Esophagus squamous epithelium (tissue), 5 donors: ENCODE results near the gene DTX1. TPM values are rescaled to one million over a fixed set of nuclear protein-coding genes. Genes with fewer than 3 reads are reported as not detected.

ENCODE experiments used
- DNase-seq: peaks from one replicate; lab custom pipeline; 2025; lab: John Stamatoyannopoulos, UW
- H3K27ac ChIP-seq, 4 donors: fragments of 200-600 bp; sonication (generic); one replicate each; pipeline ENCODE4 v1.5.1; 2016 to 2019; ENCODE audit warnings: mild to moderate bottlenecking in 1 of 4
- H3K27me3 ChIP-seq, 4 donors: fragments of 200-600 bp; sonication (generic); 1 replicate in 3 of 4; 2 replicates in 1 of 4; pipeline versions ENCODE4 v1.5.1 to v1.6.0; 2017 to 2021; ENCODE audit warnings: antibody characterized with exemption in 1 of 4
- H3K36me3 ChIP-seq, 3 donors: fragments of 200-600 bp; sonication (generic); one replicate each; pipeline ENCODE4 v1.5.1; 2016 to 2019
- H3K4me1 ChIP-seq, 3 donors: fragments of 200-600 bp; sonication (generic); one replicate each; pipeline ENCODE4 v1.5.1; 2017 to 2019
- H3K4me3 ChIP-seq, 4 donors: fragments of 200-600 bp; sonication (generic); 1 replicate in 3 of 4; 2 replicates in 1 of 4; pipeline ENCODE4 v1.5.1; 2016 to 2019; ENCODE audit warnings: mild to moderate bottlenecking in 2 of 4, moderate library complexity in 1 of 4
- H3K9me3 ChIP-seq, 3 donors: fragments of 200-600 bp; sonication (generic); one replicate each; pipeline ENCODE4 v1.5.1; 2016 to 2019
- POLR2A ChIP-seq, 4 donors: fragments of 450-650 bp; IDR thresholded peaks; one replicate each; pipeline ENCODE4 v1.6.1; 2017; ENCODE audit warnings: antibody characterized with exemption in 4 of 4, mild to moderate bottlenecking in 4 of 4, moderate library complexity in 3 of 4
- WGBS, 2 donors: methylation state at CpG; one replicate each; pipeline ENCODE4 v1.1.5; 2018; 5-methylcytosine and 5-hydroxymethylcytosine counted together
- intact Hi-C: fragments of 100-400 bp; cut with DNase I; formaldehyde crosslinking; loops from one replicate; pipeline ENCODE4 v1.15.0; 2022
- total RNA-seq, 4 donors: library from RNA; depleted of rRNA; stranded (reverse); fragments of >200 nt; gene quantifications; one replicate each; pipeline ENCODE4 v1.1.0, GENCODE V29; 2016
- TF ChIP-seq, protein P1 (sequence below), 6 experiments: fragments of 450-650 bp in 4 of 6; fragments of 200-600 bp in 2 of 6; sonication (generic) in 2 of 6; IDR thresholded peaks; one replicate each; pipeline ENCODE4 v1.5.1; 2016 to 2019; ENCODE audit warnings: antibody characterized with exemption in 6 of 6, mild to moderate bottlenecking in 4 of 6, moderate library complexity in 4 of 6
- donor health status: DM: yes; HTN: yes; CAD: no.

The DTX1 gene
- total RNA-seq, 4 donors from 2014 or later = 0.49 to 4.8 (median 1.8) TPM

DNA sequence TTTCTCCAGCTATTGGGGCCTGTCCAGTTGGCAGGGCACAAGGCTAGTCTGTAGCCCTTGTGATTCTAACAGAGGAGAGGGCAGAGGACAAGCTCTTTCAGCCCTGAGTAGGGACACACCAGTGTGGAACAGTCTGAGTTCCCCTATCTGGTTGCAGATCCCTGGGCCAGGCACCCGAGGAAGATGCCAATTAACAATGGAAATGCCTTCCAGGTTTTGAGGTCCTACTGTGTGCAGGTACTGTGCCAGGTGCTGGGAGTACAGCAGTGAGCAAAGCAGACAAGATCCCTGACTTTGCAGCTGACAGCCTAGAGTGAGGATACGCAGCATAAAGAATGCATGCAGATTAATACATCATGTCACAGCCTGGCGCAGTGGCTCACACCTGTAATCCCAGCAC lies 17.1 kb downstream of the DTX1 start:
- 61 to 65% methylated on average over 2 to 3 of the region's 3 CpGs for WGBS, 2 donors
- TF ChIP-seq, protein P1, sequence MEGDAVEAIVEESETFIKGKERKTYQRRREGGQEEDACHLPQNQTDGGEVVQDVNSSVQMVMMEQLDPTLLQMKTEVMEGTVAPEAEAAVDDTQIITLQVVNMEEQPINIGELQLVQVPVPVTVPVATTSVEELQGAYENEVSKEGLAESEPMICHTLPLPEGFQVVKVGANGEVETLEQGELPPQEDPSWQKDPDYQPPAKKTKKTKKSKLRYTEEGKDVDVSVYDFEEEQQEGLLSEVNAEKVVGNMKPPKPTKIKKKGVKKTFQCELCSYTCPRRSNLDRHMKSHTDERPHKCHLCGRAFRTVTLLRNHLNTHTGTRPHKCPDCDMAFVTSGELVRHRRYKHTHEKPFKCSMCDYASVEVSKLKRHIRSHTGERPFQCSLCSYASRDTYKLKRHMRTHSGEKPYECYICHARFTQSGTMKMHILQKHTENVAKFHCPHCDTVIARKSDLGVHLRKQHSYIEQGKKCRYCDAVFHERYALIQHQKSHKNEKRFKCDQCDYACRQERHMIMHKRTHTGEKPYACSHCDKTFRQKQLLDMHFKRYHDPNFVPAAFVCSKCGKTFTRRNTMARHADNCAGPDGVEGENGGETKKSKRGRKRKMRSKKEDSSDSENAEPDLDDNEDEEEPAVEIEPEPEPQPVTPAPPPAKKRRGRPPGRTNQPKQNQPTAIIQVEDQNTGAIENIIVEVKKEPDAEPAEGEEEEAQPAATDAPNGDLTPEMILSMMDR (IDR thresholded peaks at IDR 0.05) = no peak
- no peak for TF ChIP-seq POLR2A (IDR thresholded peaks at IDR 0.05)
- no peak overlapping the region for H3K4me3 ChIP-seq

DNA sequence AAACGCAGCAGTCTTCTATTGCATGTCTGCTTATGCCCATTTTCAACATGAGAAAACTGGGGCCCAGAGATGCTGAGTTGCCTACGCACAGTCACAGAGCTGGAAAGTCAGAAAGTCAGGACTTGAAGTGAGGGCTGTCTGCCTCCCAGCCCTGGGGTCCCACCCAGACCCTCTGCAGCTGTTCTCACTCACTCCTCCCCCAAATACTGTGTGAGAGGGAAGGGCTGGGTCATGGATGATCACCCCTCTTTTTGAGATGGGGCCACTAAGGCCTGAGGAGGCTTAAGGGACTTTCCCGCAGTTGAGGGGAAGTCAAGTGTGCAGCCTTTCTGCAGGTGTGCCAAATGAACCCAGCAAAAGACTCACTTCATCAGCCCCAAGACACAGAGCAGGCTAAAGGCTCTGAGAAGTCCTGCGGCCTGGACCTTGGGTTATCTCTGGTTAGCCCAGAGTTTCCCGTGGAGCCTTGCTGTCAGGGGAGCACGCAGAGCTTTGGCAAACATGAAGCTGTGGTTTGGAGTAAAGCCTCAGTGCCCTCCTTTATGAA lies 18.7 kb downstream of the DTX1 start:
- H3K9me3 ChIP-seq = no peaks in the 10 kb centered on the region
- peaks cover 0 to 16% (median 0%) of the 10 kb centered on the region in 3 donors for H3K4me1 ChIP-seq
- no peaks in the 10 kb centered on the region for H3K36me3 ChIP-seq
- no peak overlapping the region for H3K4me3 ChIP-seq
- intact Hi-C loops = no loop called here
- no peak for DNase-seq
- peaks cover 0 to 59% (median 0%) of the 10 kb centered on the region in 4 donors for H3K27me3 ChIP-seq
- TF ChIP-seq, protein P1 (IDR thresholded peaks at IDR 0.05) = no peak
- TF ChIP-seq POLR2A (IDR thresholded peaks at IDR 0.05) = no peak
- H3K27ac ChIP-seq = no peak overlapping the region
- 41 to 70% methylated on average over 3 to 5 of the region's 6 CpGs for WGBS, 2 donors

More for the DNA sequence above, 17.1 kb downstream of the DTX1 start:
- no peaks in the 10 kb centered on the region for H3K36me3 ChIP-seq
- H3K27ac ChIP-seq = no peak overlapping the region
- peaks cover 0 to 46% (median 0%) of the 10 kb centered on the region in 4 donors for H3K27me3 ChIP-seq
- no peak for DNase-seq
- intact Hi-C loops = no loop called here
- peaks cover 0 to 16% (median 0%) of the 10 kb centered on the region in 3 donors for H3K4me1 ChIP-seq
- no peaks in the 10 kb centered on the region for H3K9me3 ChIP-seq

DNA sequence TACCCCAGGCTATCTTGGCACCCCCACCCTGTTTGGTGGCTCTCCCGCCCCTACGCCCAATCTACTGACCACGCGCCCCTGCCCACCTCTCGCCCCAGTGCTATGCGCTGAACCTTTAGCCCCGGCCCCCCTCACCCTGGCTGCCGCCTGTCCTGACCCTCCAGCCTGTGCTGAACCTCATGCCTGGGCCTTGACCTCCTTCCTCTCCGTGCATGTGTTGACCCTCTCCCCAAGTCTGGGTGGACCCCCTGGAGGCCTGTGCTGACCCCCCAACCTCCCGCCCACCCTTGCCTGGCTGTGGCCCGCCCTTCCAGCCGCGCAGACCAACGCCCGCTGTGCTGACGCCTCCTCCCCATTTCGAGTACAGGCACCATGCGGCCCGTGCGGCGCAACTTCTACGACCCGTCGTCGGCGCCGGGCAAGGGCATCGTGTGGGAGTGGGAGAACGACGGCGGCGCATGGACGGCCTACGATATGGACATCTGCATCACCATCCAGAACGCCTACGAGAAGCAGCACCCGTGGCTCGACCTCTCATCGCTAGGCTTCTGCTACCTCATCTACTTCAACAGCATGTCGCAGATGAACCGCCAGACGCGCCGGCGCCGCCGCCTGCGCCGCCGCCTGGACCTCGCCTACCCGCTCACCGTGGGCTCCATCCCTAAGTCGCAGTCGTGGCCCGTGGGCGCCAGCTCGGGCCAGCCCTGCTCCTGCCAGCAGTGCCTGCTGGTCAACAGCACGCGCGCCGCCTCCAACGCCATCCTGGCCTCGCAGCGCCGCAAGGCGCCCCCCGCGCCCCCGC lies 20.7 kb downstream of the DTX1 start:
- intact Hi-C loops = no loop called here
- Histone ChIP-seq H3K27me3 (peaks cover 0 to 78% (median 0%) of the 10 kb centered on the region in 4 donors), H3K36me3 (no peaks in the 10 kb centered on the region), H3K4me1 (no peaks in the 10 kb centered on the region), H3K9me3 (no peaks in the 10 kb centered on the region), H3K27ac (no peak overlapping the region), H3K4me3 (no peak overlapping the region)
- WGBS, 2 donors = 53 to 68% methylated on average over 6 to 20 of the region's 70 CpGs
- DNase-seq = no peak
- TF ChIP-seq, protein P1 (IDR thresholded peaks at IDR 0.05) = no peak
- no peak for TF ChIP-seq POLR2A (IDR thresholded peaks at IDR 0.05)

DNA sequence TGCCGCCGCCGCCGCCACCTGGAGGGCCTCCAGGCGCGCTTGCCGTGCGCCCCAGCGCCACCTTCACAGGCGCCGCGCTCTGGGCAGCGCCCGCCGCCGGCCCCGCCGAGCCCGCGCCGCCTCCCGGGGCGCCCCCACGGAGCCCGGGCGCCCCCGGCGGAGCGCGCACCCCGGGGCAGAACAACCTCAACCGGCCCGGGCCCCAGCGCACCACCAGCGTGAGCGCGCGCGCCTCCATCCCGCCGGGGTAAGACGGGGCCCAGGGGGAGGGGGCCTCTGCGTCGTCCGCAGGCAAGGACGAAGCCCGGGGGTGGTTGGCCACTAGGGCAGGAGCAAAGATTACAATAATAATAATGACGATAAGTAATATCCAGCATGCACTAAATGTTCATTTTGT lies 21.3 kb downstream of the DTX1 start:
- no peak overlapping the region for H3K27ac ChIP-seq
- H3K4me3 ChIP-seq = no peak overlapping the region
- no peak for TF ChIP-seq POLR2A (IDR thresholded peaks at IDR 0.05)
- TF ChIP-seq, protein P1 (IDR thresholded peaks at IDR 0.05) = no peak
- no peak for DNase-seq
- H3K9me3 ChIP-seq = no peaks in the 10 kb centered on the region
- H3K27me3 ChIP-seq = peaks cover 0 to 84% (median 0%) of the 10 kb centered on the region in 4 donors
- H3K4me1 ChIP-seq = no peaks in the 10 kb centered on the region
- intact Hi-C loops = no loop called here
- H3K36me3 ChIP-seq = no peaks in the 10 kb centered on the region
- 37 to 57% methylated on average over 1 to 6 of the region's 48 CpGs for WGBS, 2 donors

DNA sequence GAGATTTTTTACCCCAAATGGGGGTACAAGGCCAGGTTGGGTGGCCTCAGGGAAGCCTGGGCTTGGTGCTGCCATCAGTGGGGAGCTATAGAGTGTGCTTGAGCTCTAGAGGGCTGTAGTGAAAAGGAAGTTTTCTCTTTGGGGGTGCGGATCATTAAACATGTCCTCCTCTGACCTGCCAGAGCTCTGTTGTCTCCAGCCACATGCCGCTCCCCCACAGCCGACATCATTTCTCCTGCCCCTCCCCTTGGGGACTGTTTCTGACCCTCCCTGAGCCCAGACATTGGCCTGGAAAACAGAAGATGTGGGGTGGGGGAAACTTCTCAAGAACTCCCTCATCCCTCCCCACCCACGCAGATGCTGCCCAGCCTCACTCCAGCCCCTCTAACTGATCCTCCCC lies 25.3 kb downstream of the DTX1 start:
- intact Hi-C loops = no loop called here
- Histone ChIP-seq H3K9me3 (no peaks in the 10 kb centered on the region), H3K36me3 (no peaks in the 10 kb centered on the region), H3K4me3 (no peak overlapping the region), H3K27ac (no peak overlapping the region), H3K27me3 (peaks cover 0 to 68% (median 0%) of the 10 kb centered on the region in 4 donors), H3K4me1 (no peaks in the 10 kb centered on the region)
- 64 to 65% methylated on average over 3 to 4 of the region's 4 CpGs for WGBS, 2 donors
- TF ChIP-seq, protein P1 (IDR thresholded peaks at IDR 0.05) = no peak
- TF ChIP-seq POLR2A (IDR thresholded peaks at IDR 0.05) = no peak
- DNase-seq = no peak
